Stimulated activated effector memory CD8-positive, alpha-beta T cell treated with anti-CD3 and anti-CD28 coated beads, Interleukin-12 subunit alpha, Interleukin-12 subunit beta, amount 100 ng/mL, for 72 hours (primary cell): ENCODE results near the gene MCF2L.

ENCODE experiments used
- ATAC-seq: fragments of 150-1000 bp; cut with Tn5 transposase; 2 replicates; pipeline ENCODE4 v1.10.0; 2021
- DNase-seq, 2 donors: peaks; one replicate each; pipeline ENCODE4 v3.0.0; 2021 to 2022; ENCODE audit warnings: low spot score in 2 of 2
- H3K27ac Mint-ChIP-seq: one replicate; pipeline ENCODE4 v1.8.0; 2022; ENCODE audit warnings: mild to moderate bottlenecking, mixed read lengths
- H3K36me3 Mint-ChIP-seq: one replicate; pipeline ENCODE4 v1.8.0; 2022; ENCODE audit warnings: mild to moderate bottlenecking, mixed read lengths
- H3K4me1 Mint-ChIP-seq: one replicate; pipeline ENCODE4 v1.8.0; 2022; ENCODE audit warnings: mixed read lengths
- H3K4me3 Mint-ChIP-seq: one replicate; pipeline ENCODE4 v1.8.0; 2022; ENCODE audit warnings: mild to moderate bottlenecking, mixed read lengths
- H3K9me3 Mint-ChIP-seq: one replicate; pipeline ENCODE4 v1.8.0; 2022; ENCODE audit warnings: mixed read lengths

Gene MCF2L

DNA sequence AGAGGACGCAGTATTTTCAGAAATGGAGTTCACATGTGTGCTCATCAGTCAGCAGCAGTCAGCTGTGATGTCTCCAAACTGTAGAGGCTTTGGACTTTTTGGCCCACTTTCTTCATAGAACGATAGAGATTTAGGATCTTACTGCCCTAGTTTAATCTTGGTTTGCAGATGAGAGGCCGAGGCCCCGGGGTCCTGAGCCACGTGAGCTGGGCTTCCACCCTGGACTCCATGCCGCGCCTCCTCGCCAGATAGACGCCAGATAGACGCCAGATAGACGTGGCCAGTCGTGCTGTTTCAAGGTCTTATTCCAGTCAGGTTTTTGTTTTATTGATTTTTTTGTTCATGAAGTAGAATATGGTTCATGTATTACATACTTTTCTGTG lies 11.7 kb upstream of the MCF2L start:
- no peak overlapping the region for H3K4me3 Mint-ChIP-seq
- H3K4me1 Mint-ChIP-seq, result no peaks in the 10 kb centered on the region
- ATAC-seq (no peak), DNase-seq (no peak)
- no peak overlapping the region for H3K27ac Mint-ChIP-seq
- H3K9me3 Mint-ChIP-seq, result no peaks in the 10 kb centered on the region
- H3K36me3 Mint-ChIP-seq, result no peaks in the 10 kb centered on the region

DNA sequence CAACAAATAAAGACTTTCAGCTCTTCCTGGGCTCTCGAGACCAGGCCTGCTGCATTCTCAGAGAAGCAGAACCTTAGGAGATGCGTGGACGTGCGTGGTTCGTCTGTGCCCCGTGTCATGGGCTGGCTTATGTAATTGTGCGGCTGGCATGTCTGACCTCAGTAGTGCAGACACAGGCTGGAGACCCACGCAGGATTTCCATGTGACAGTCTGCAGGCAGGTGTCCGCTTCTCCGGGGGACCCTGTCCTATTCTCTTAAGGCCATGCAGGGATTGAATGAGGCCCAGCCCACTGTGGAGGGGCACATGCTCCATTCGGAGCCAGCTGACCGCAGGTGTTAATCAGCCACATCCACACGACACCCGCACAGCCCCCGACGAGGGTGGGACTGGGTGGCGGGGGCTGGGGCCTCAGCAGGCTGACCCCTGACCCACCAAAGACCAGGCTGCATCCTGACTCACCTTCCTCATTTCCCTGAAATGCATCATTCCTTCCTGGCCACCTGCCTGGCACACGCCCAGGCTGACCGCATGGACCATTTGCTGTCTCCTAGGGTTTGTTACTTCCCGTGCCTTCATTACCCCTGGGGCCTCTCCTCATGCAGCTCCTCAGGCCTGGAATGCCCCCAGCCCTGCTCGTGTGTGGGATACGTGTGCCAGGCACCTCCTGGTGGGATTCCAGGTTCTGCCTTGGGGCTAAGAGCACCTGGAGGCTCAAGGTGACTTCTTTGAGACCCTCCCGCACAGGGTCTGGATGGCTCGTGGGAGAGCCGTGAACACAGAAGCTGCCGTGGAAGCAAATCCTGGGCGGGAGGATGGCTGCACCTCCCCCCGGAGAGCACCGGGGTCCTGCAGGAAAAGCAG lies 10.7 kb upstream of the MCF2L start:
- Mint-ChIP-seq H3K9me3 (no peaks in the 10 kb centered on the region), H3K4me1 (no peaks in the 10 kb centered on the region)

GRCh38 chr13:112959206-112959605 lies 9.8 kb upstream of the MCF2L start:
- DNase-seq (no peak), ATAC-seq (no peak)
- H3K36me3 Mint-ChIP-seq, result no peaks in the 10 kb centered on the region
- H3K4me1 Mint-ChIP-seq, result no peaks in the 10 kb centered on the region
- H3K4me3 Mint-ChIP-seq, result no peak overlapping the region
- no peaks in the 10 kb centered on the region for H3K9me3 Mint-ChIP-seq
- no peak overlapping the region for H3K27ac Mint-ChIP-seq

More for the DNA sequence above, 10.7 kb upstream of the MCF2L start:
- Mint-ChIP-seq H3K36me3 (no peaks in the 10 kb centered on the region), H3K4me3 (no peak overlapping the region), H3K27ac (no peak overlapping the region)
- ATAC-seq (no peak), DNase-seq (no peak)

GRCh38 chr13:112959701-112960542 lies 9.1 kb upstream of the MCF2L start:
- Mint-ChIP-seq H3K9me3 (no peaks in the 10 kb centered on the region), H3K27ac (no peak overlapping the region), H3K4me1 (no peaks in the 10 kb centered on the region)

DNA sequence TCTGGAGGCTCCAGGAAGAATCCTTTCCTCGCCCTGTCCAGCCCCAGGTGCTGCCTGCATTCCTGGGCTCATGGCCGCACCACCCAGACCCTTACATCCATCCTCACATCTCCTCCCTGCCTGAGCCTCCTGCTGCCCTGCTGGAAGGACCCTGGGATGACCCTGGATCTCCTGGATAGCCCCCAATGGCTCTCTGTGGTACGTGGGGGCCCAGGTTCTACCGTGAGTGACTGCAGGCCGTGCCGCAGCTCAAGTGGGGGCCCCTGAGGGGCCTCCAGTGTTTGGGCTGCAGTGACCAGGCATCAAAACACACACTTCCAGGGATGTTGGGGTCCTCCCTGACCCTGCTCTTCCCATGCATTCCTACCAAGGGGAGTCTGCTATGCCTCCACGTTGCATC lies 8.3 kb upstream of the MCF2L start:
- no peaks in the 10 kb centered on the region for H3K9me3 Mint-ChIP-seq
- no peak overlapping the region for H3K4me3 Mint-ChIP-seq
- H3K36me3 Mint-ChIP-seq, result no peaks in the 10 kb centered on the region

More at GRCh38 chr13:112959701-112960542, 9.1 kb upstream of the MCF2L start:
- no peak for DNase-seq
- no peak for ATAC-seq
- Mint-ChIP-seq H3K36me3 (no peaks in the 10 kb centered on the region), H3K4me3 (no peak overlapping the region)

GRCh38 chr13:112961457-112962369 lies 7.3 kb upstream of the MCF2L start:
- H3K4me1 Mint-ChIP-seq, result no peaks in the 10 kb centered on the region
- no peak for DNase-seq
- no peaks in the 10 kb centered on the region for H3K9me3 Mint-ChIP-seq
- H3K36me3 Mint-ChIP-seq, result no peaks in the 10 kb centered on the region
- no peak overlapping the region for H3K27ac Mint-ChIP-seq
- no peak overlapping the region for H3K4me3 Mint-ChIP-seq
- ATAC-seq, result no peak

More for the DNA sequence above, 8.3 kb upstream of the MCF2L start:
- Mint-ChIP-seq H3K27ac (no peak overlapping the region), H3K4me1 (no peaks in the 10 kb centered on the region)
- DNase-seq, result no peak
- ATAC-seq, result no peak

DNA sequence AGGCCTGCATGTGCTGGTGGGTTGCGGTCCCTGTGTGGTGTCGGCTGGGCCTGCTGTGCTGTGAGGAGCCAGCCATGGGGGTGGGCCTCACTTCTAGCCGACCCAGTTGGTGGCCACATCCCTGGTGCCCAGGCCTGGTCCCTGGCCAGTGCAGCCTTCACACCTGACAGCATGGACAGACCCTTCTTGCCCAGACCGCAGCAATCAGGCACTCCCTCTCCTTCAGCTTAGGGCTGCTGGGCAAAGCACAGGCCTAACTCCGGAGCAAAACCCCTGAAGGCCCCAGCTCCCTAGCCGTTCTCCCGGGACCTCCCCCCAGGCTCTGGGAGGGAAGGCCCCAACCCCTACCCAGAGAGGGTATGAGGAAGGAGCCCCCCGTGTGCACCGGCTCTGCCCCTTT lies 6.6 kb upstream of the MCF2L start:
- no peak for ATAC-seq
- H3K4me3 Mint-ChIP-seq, result no peak overlapping the region
- no peak overlapping the region for H3K27ac Mint-ChIP-seq
- DNase-seq, result no peak
- no peaks in the 10 kb centered on the region for H3K9me3 Mint-ChIP-seq
- no peaks in the 10 kb centered on the region for H3K4me1 Mint-ChIP-seq
- H3K36me3 Mint-ChIP-seq, result no peaks in the 10 kb centered on the region

- DNase-seq (no peak), ATAC-seq (no peak)
- Mint-ChIP-seq H3K4me3 (no peak overlapping the region), H3K36me3 (no peaks in the 10 kb centered on the region), H3K9me3 (no peaks in the 10 kb centered on the region), H3K27ac (no peak overlapping the region), H3K4me1 (peaks cover 5% of the 10 kb centered on the region)
Measured at GRCh38 chr13:112962911-112963625, 5.9 kb upstream of the MCF2L start.

DNA sequence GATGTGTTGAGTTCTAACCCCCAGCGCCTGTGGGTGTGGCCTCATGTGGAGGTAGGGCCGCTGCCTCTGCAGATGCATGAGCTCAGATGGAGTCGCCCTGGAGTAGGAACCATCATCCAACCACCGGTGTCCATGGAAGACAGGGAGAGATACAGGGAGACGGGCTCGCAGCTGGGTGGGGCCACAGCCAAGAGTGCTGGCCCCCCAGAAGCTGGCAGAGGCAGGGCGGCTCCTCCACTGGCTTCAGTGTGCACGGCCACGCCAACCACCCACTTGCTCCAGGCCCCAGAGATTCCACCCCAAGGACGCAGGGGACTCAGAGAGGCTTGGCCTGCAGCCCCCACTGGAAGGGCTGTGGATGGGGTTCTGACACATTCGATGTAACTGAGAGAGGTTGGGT lies 5.4 kb upstream of the MCF2L start:
- no peak overlapping the region for H3K27ac Mint-ChIP-seq
- H3K4me3 Mint-ChIP-seq, result no peak overlapping the region
- H3K4me1 Mint-ChIP-seq, result peaks cover 7% of the 10 kb centered on the region
- no peaks in the 10 kb centered on the region for H3K9me3 Mint-ChIP-seq
- ATAC-seq, result no peak
- no peak for DNase-seq
- no peaks in the 10 kb centered on the region for H3K36me3 Mint-ChIP-seq

DNA sequence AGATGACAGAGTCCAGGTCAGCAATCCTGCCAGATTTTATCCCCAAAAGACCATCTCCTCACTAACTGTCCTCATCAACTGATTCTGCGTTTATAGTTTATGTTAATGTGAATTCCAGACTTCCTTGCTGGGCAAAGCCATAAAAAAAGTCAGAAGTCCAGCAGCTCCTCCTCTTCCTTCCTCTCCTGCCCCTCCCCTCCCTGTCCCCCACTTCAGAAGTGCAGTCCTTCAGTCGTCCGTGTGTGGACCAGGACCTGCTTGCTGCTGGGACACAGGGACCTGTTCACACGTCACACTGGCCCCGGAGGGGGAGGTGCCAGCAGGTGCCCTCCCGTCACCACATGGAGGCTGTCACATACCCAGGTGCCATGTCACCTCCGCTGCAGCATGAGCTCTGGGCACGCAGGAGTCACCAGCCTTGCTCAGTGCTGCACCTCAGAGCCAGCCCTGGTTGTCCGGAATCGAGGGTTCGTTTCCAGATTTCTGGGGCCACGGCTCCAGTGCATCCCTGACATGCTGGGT lies 4.0 kb upstream of the MCF2L start:
- Mint-ChIP-seq H3K4me1 (peaks cover 18% of the 10 kb centered on the region), H3K4me3 (no peak overlapping the region), H3K9me3 (no peaks in the 10 kb centered on the region), H3K27ac (no peak overlapping the region), H3K36me3 (peaks cover 5% of the 10 kb centered on the region)
- no peak for DNase-seq
- no peak for ATAC-seq

DNA sequence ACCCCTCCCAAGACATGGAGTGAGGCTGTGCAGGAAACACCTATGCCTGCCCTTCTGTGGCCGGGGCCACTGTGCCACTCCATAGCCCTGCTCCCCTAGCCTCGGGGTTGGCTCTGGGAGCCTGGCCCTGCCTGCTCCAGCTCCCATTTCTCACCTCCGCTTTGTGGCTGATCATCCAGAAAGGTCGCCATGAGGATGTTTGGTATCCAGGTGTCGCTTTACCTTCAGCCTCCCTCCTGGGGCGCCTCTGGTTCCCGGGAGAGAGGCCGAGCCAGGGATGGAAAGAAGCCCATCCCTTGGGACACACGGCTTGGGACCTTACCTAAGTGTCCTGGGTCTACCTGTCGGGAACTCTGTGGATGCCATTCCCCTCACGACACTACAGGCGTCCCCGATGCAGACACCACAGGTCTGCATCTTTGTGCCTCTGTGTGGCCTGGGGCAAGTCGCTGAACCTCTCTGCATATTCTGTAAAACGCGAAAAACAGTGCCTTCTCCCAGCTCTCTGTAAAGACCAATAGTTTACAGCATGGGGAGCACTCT lies 3.4 kb upstream of the MCF2L start:
- Mint-ChIP-seq H3K36me3 (peaks cover 5% of the 10 kb centered on the region), H3K9me3 (no peaks in the 10 kb centered on the region), H3K4me3 (no peak overlapping the region), H3K4me1 (peaks cover 21% of the 10 kb centered on the region), H3K27ac (no peak overlapping the region)
- DNase-seq (no peak), ATAC-seq (no peak)

GRCh38 chr13:112966776-112967175 lies 2.2 kb upstream of the MCF2L start:
- DNase-seq, result no peak
- Mint-ChIP-seq H3K4me3 (no peak overlapping the region), H3K27ac (no peak overlapping the region), H3K36me3 (peaks cover 5% of the 10 kb centered on the region), H3K9me3 (no peaks in the 10 kb centered on the region), H3K4me1 (peaks cover 21% of the 10 kb centered on the region)
- ATAC-seq, result no peak

DNA sequence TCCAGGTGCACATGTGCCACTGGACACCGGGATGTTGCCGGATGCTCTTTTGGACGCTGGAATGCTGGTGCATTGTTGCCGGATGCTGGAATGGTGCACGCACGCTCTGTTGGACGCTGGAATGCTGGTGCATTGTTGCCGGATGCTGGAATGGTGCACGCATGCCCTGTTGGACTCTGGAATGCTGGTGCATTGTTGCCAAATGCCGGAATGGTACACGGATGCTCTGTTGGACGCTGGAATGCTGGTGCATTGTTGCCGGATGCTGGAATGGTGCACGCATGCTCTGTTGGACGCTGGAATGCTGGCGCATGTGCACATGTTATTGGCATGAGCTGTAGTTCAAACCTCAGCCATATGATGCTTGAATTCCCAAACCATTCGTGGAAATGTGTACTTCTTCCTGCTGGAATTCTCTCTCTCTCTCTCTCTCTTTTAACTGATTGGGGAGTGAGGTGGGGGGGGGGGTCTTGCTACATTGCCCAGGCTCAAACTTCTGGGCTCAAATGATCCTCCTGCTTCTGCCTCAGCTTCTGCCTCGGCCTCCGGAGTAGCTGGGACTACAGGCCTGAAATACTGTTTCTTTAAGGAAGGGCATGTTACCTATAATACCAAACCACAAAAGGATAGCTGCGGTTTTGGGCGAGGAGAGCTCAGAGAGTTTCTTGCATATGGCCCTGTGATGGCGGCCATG lies 1.2 kb upstream of the MCF2L start:
- DNase-seq (no peak), ATAC-seq (no peak)
- no peak overlapping the region for H3K27ac Mint-ChIP-seq
- H3K4me1 Mint-ChIP-seq, result peaks cover 21% of the 10 kb centered on the region
- peaks cover 3% of the 10 kb centered on the region for H3K9me3 Mint-ChIP-seq
- peaks cover 5% of the 10 kb centered on the region for H3K36me3 Mint-ChIP-seq
- H3K4me3 Mint-ChIP-seq, result peak overlapping the region; percentile 78
